Hepatocyte (in vitro differentiated cells): Measurements from ENCODE around the gene GRM8.

Experiments
- EZH2 ChIP-seq: fragments of 200-600 bp; sonication (generic); IDR thresholded peaks from 2 replicates; pipeline ENCODE4 v1.6.1; 2016; ENCODE audit warnings: antibody characterized with exemption, mild to moderate bottlenecking, borderline replicate concordance
- TF ChIP-seq, protein P1 (sequence below): fragments of 200-600 bp; sonication (generic); IDR thresholded peaks from 2 replicates; pipeline ENCODE4 v1.5.1; 2016; ENCODE audit warnings: antibody characterized with exemption, mild to moderate bottlenecking; ENCODE audit not compliant: poor library complexity

DNA sequence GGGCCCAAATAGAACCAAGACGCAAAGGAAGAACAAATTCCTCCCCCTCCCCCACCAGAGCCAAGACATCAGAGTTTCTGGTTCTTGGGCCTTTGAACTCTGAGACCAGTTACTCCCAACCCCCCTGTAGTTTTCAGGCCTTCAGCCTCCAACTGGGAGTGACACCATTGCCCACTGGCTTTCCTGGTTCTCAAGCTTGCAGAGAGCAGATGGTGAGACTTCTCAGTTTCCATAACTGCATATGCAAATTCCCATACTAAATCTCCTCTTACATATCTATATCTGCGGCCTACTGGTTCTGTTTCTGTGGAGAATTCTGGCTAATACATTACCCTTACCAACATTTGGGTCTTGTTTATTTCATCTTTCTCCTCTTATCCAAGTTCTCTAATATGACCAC, 762.9 kb downstream of the GRM8 start:
- TF ChIP-seq, protein P1, sequence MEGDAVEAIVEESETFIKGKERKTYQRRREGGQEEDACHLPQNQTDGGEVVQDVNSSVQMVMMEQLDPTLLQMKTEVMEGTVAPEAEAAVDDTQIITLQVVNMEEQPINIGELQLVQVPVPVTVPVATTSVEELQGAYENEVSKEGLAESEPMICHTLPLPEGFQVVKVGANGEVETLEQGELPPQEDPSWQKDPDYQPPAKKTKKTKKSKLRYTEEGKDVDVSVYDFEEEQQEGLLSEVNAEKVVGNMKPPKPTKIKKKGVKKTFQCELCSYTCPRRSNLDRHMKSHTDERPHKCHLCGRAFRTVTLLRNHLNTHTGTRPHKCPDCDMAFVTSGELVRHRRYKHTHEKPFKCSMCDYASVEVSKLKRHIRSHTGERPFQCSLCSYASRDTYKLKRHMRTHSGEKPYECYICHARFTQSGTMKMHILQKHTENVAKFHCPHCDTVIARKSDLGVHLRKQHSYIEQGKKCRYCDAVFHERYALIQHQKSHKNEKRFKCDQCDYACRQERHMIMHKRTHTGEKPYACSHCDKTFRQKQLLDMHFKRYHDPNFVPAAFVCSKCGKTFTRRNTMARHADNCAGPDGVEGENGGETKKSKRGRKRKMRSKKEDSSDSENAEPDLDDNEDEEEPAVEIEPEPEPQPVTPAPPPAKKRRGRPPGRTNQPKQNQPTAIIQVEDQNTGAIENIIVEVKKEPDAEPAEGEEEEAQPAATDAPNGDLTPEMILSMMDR = no peak
- no peak for TF ChIP-seq EZH2
